GM12878 (cell line): ENCODE data around the gene CTPS1. TPM values are rescaled to one million over a fixed set of nuclear protein-coding genes. Genes with fewer than 3 reads are reported as not detected.
A peak's percentile ranks its signal among the peaks of the same experiment; 100 is the strongest.

Experiments
- ATAC-seq: fragments of 200-7000 bp; cut with Tn5 transposase; 3 replicates; pipeline ENCODE4 v1.9.1; 2020; ENCODE audit warnings: mild to moderate bottlenecking, moderate library complexity
- BruUV-seq: library from RNA; stranded (reverse); fragments of 400-500 nt; replicated peaks from 2 replicates; lab custom pipeline; 2021; lab: Mats Ljungman, UMichigan
- CTCF ChIA-PET: fragments of 300-600 bp; sonication (Branson Sonifier 250); formaldehyde crosslinking; extraction: SDS; loops from one replicate; lab custom pipeline; 2021; ENCODE audit warnings: inconsistent platforms; lab: Yijun Ruan, JAX
- POLR2A ChIA-PET: fragments of 350-600 bp; formaldehyde crosslinking; extraction: SDS; loops from one replicate; lab custom pipeline; 2021; ENCODE audit warnings: inconsistent platforms; lab: Charles Lee
- RAD21 ChIA-PET: fragments of 300-600 bp; sonication (Branson Sonifier 250); formaldehyde crosslinking; loops from one replicate; lab custom pipeline; 2023; ENCODE audit warnings: antibody characterized with exemption; ENCODE audit not compliant: unreplicated experiment; lab: Charles Lee
- SMC1A ChIA-PET: fragments of 300-600 bp; sonication (Branson Sonifier 250); formaldehyde crosslinking; loops from one replicate; lab custom pipeline; 2023; ENCODE audit not compliant: unreplicated experiment, uncharacterized antibody; lab: Charles Lee
- DNase-seq: peaks from one replicate; pipeline ENCODE4 v3.0.0-alpha.2; 2011; ENCODE audit warnings: low read depth, low spot score
- FAIRE-seq: peaks from 3 replicates; lab custom pipeline; 2011; peaks lifted over from hg19 to GRCh38; lab: Jason Lieb, UNC
- H2AFZ ChIP-seq: 2 replicates; pipeline ENCODE4 v1.6.0; 2011; ENCODE audit warnings: low read depth, low read length, control low read depth; ENCODE audit not compliant: control insufficient read depth
- H3K27ac ChIP-seq: 2 replicates; pipeline ENCODE4 v1.5.1; 2011; ENCODE audit warnings: control low read depth; ENCODE audit not compliant: control insufficient read depth, insufficient read depth
- H3K27me3 ChIP-seq, 2 experiments: replicated peaks in 1 of 2; 2 replicates each; pipeline versions ENCODE4 v1.6.0 to v1.6.1; 2011; ENCODE audit warnings: low read length in 1 of 2; ENCODE audit not compliant: control insufficient read depth in 2 of 2, insufficient read depth in 2 of 2
- H3K36me3 ChIP-seq, 2 experiments: 2 replicates each; pipeline ENCODE4 v1.5.1; 2011; ENCODE audit warnings: low read length in 1 of 2; ENCODE audit not compliant: control insufficient read depth in 2 of 2, insufficient read depth in 2 of 2
- H3K4me1 ChIP-seq: 2 replicates; pipeline ENCODE4 v1.6.1; 2011; ENCODE audit warnings: mild to moderate bottlenecking, low read length, moderate library complexity, mixed read lengths; ENCODE audit not compliant: control insufficient read depth, insufficient read depth
- H3K4me2 ChIP-seq: 2 replicates; pipeline ENCODE4 v1.6.0; 2011; ENCODE audit warnings: control low read depth; ENCODE audit not compliant: control insufficient read depth, insufficient read depth
- H3K4me3 ChIP-seq: fragments of 200-600 bp; sonication (generic); 2 replicates; pipeline ENCODE4 v1.5.1; 2016
- H3K79me2 ChIP-seq: 2 replicates; pipeline ENCODE4 v1.6.0; 2011; ENCODE audit warnings: low read length; ENCODE audit not compliant: control insufficient read depth, insufficient read depth
- H3K9ac ChIP-seq: 2 replicates; pipeline ENCODE4 v1.8.0; 2011; ENCODE audit warnings: low read length, control low read depth, mixed read lengths; ENCODE audit not compliant: control insufficient read depth, insufficient read depth
- H3K9me3 ChIP-seq: replicated peaks from 3 replicates; pipeline ENCODE4 v1.5.1; 2011; ENCODE audit warnings: mild to moderate bottlenecking, low read length; ENCODE audit not compliant: control insufficient read depth, insufficient read depth
- H4K20me1 ChIP-seq: 2 replicates; pipeline ENCODE4 v1.6.0; 2011; ENCODE audit not compliant: control insufficient read depth, insufficient read depth
- BCLAF1 ChIP-seq: fragments of 450-650 bp; IDR thresholded peaks from 2 replicates; pipeline ENCODE4 v1.6.1; 2017; ENCODE audit warnings: antibody characterized with exemption, mild to moderate bottlenecking, moderate library complexity
- EZH2 ChIP-seq: IDR thresholded peaks from 2 replicates; pipeline ENCODE4 v1.6.1; 2012; ENCODE audit warnings: low read depth, mild to moderate bottlenecking, control low read depth, inconsistent platforms, low read length, borderline replicate concordance; ENCODE audit not compliant: control insufficient read depth
- MLLT1 ChIP-seq: fragments of 450-650 bp; IDR thresholded peaks from 2 replicates; pipeline ENCODE4 v1.6.1; 2016; ENCODE audit warnings: mild to moderate bottlenecking
- RB1 ChIP-seq: fragments of 450-650 bp; formaldehyde crosslinking; IDR thresholded peaks from 2 replicates; pipeline ENCODE4 v1.6.1; 2017; ENCODE audit warnings: mild to moderate bottlenecking, borderline replicate concordance
- SPI1 ChIP-seq: IDR thresholded peaks from 2 replicates; pipeline ENCODE4 v1.6.1; 2011; ENCODE audit warnings: low read depth, mild to moderate bottlenecking, low read length, moderate library complexity, borderline replicate concordance; ENCODE audit not compliant: insufficient read depth
- TARDBP ChIP-seq: IDR thresholded peaks from 2 replicates; pipeline ENCODE4 v1.6.1; 2016; ENCODE audit warnings: borderline replicate concordance
- YBX1 ChIP-seq: fragments of 450-650 bp; IDR thresholded peaks from 2 replicates; pipeline ENCODE4 v1.6.1; 2016; ENCODE audit warnings: antibody characterized with exemption
- ZNF592 ChIP-seq: fragments of 450-650 bp; IDR thresholded peaks from 2 replicates; pipeline ENCODE4 v1.6.1; 2017; ENCODE audit warnings: mild to moderate bottlenecking, moderate library complexity
- WGBS: methylation state at CpG from one replicate; pipeline ENCODE4 v1.1.6; 2016; ENCODE audit warnings: low lambda C conversion rate; ENCODE audit not compliant: insufficient replicate concordance, insufficient coverage; ENCODE audit errors: missing lambda C conversion rate; 5-methylcytosine and 5-hydroxymethylcytosine counted together
- in situ Hi-C: fragments of 300-500 bp; cut with MboI; formaldehyde crosslinking; loops from 9 replicates; pipeline ENCODE4 v1.14.3; 2018; ENCODE audit warnings: mixed read lengths
- intact Hi-C: fragments of 100-400 bp; cut with micrococcal nuclease; formaldehyde crosslinking; loops from one replicate; pipeline ENCODE4 v1.14.2; 2022; ENCODE audit not compliant: unreplicated experiment
- polyA plus RNA-seq, 11 experiments: library from polyadenylated mRNA; depleted of rRNA in 4 of 11; unstranded in 6 of 11; stranded (reverse) in 5 of 11; fragments of >200 nt; fragmentation: Nextera tagmentation in 4 of 11; fragmentation: Illumina TruSeq in 1 of 11; extraction: Ambion mirVana in 4 of 11; extraction: Trizol in 1 of 11; gene quantifications; 1 replicate in 1 of 11; 2 replicates in 10 of 11; pipeline versions ENCODE4 v1.2.1 to v1.2.3, GENCODE V29; 2011 to 2016; ENCODE audit warnings: inconsistent platforms in 2 of 11, missing spikeins in 2 of 11, low read depth in 1 of 11
- total RNA-seq, 4 experiments: library from RNA; depleted of rRNA in 3 of 4; stranded (reverse); fragments of >200 nt in 3 of 4; fragmentation: Illumina TruSeq in 1 of 4; extraction: Trizol in 1 of 4; gene quantifications; 2 replicates each; pipeline versions ENCODE4 v1.2.1 to v1.2.3, GENCODE V29; 2013 to 2021

The CTPS1 gene
- total and polyA plus RNA-seq, 10 of the 15 experiments (the other 5 are each of a cell fraction or from before 2014, with no cell fraction given), result 27.5 to 106 (median 62.8) TPM

- no peak overlapping the region for H3K4me3 ChIP-seq
- H3K27ac ChIP-seq, result no peak overlapping the region
- H3K4me2 ChIP-seq, result no peak overlapping the region
- ChIA-PET CTCF (no interaction called here), RAD21 (no interaction called here), SMC1A (no interaction called here), POLR2A (no interaction called here)
- TF ChIP-seq SPI1 (peak; percentile 83), RB1 (no peak)
- intact Hi-C loops, result no loop called here
- peaks cover 4% of the 10 kb centered on the region; the same call in 1 of the 2 replicates for H3K4me1 ChIP-seq
- FAIRE-seq (no peak), ATAC-seq (no peak; the same call in 2 of the 3 replicates), DNase-seq (no peak)
- H3K9me3 ChIP-seq, result no peaks in the 10 kb centered on the region
- in situ Hi-C loops, result no loop called here
- no peak overlapping the region for H2AFZ ChIP-seq
- H4K20me1 ChIP-seq, result no peaks in the 10 kb centered on the region
- no TSS peak for BruUV-seq
- WGBS, result 79% methylated on average over 2 of the region's 2 CpGs
- H3K9ac ChIP-seq, result no peak overlapping the region
- no peaks in the 10 kb centered on the region for H3K79me2 ChIP-seq
- no peaks in the 10 kb centered on the region for H3K27me3 ChIP-seq
- peaks cover 3 to 9% of the 10 kb centered on the region in 2 experiments; a peak in 3 of 4 replicates for H3K36me3 ChIP-seq
These were observed 73.8 kb downstream of the CTPS1 start for GRCh38 chr1:41053316-41053715.

- in situ Hi-C loops, result no loop called here
- Histone ChIP-seq H3K9ac (no peak overlapping the region), H3K4me1 (peaks cover 4% of the 10 kb centered on the region; the same call in 1 of the 2 replicates), H3K79me2 (no peaks in the 10 kb centered on the region), H3K27ac (no peak overlapping the region), H3K27me3 (no peaks in the 10 kb centered on the region), H3K4me3 (no peak overlapping the region), H2AFZ (no peak overlapping the region), H3K4me2 (no peak overlapping the region), H3K9me3 (no peaks in the 10 kb centered on the region; the same call in 2 of the 3 replicates), H3K36me3 (peaks cover 1 to 9% of the 10 kb centered on the region in 2 experiments; a peak in 3 of 4 replicates), H4K20me1 (no peaks in the 10 kb centered on the region)
- RAD21 ChIA-PET, result no interaction called here
- ATAC-seq (no peak), DNase-seq (no peak), FAIRE-seq (no peak)
- no TSS peak for BruUV-seq
- 97% methylated on average over 5 of the region's 5 CpGs for WGBS
- CTCF ChIA-PET, result no interaction called here
- intact Hi-C loops, result no loop called here
- SMC1A ChIA-PET, result no interaction called here
- POLR2A ChIA-PET, result interaction anchor here (0.6 kb wide), 1 partner anchor 65 kb away, joined by 3 read pairs; no protein-coding TSS in a partner anchor
- TF ChIP-seq YBX1 (no peak), BCLAF1 (no peak), MLLT1 (no peak), ZNF592 (no peak), TARDBP (no peak), EZH2 (no peak)
These were observed 77.4 kb downstream of the CTPS1 start for GRCh38 chr1:41056907-41057306.
